ENCODE results near the gene MAEA.

DNA sequence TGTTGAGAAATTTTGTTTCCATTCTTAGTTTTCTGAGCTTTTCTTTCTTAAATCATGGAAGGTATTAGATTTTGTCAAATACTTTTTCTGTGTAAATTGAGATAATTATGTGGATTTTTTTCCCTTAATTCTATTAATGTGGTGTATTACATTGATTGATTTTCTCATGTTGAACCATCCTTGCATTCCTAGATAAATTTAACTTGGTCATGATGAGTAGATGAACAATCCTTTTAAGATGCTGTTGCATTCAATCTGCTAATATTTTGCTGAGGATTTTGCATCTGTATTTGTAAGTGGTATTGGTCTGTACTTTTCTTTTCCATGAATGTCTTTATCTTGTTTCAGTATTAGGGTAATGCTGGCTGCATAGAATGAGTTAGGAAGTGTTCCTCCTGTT, 20.5 kb upstream of the MAEA start:
- TF ChIP-seq, protein P1, sequence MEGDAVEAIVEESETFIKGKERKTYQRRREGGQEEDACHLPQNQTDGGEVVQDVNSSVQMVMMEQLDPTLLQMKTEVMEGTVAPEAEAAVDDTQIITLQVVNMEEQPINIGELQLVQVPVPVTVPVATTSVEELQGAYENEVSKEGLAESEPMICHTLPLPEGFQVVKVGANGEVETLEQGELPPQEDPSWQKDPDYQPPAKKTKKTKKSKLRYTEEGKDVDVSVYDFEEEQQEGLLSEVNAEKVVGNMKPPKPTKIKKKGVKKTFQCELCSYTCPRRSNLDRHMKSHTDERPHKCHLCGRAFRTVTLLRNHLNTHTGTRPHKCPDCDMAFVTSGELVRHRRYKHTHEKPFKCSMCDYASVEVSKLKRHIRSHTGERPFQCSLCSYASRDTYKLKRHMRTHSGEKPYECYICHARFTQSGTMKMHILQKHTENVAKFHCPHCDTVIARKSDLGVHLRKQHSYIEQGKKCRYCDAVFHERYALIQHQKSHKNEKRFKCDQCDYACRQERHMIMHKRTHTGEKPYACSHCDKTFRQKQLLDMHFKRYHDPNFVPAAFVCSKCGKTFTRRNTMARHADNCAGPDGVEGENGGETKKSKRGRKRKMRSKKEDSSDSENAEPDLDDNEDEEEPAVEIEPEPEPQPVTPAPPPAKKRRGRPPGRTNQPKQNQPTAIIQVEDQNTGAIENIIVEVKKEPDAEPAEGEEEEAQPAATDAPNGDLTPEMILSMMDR (IDR thresholded peaks at IDR 0.05) = no peak
- TF ChIP-seq POLR2A (IDR thresholded peaks at IDR 0.05) = no peak

Data from ovary (tissue), 3 donors.